HG02678 (cell line): Measurements from ENCODE around the gene CARD10.
A peak's percentile ranks its signal among the peaks of the same experiment; 100 is the strongest.
"Not testable (repeated sequence)": the region's sequence is repeated elsewhere in the genome, so short reads cannot be mapped to it uniquely, and the experiment has no call there.

Experiments
- ATAC-seq: cut with Tn5 transposase; IDR thresholded peaks from one replicate; pipeline ENCODE4 v1.9.1; 2021; ENCODE audit warnings: mild to moderate bottlenecking, moderate library complexity; ENCODE audit not compliant: unreplicated experiment

The CARD10 gene

DNA sequence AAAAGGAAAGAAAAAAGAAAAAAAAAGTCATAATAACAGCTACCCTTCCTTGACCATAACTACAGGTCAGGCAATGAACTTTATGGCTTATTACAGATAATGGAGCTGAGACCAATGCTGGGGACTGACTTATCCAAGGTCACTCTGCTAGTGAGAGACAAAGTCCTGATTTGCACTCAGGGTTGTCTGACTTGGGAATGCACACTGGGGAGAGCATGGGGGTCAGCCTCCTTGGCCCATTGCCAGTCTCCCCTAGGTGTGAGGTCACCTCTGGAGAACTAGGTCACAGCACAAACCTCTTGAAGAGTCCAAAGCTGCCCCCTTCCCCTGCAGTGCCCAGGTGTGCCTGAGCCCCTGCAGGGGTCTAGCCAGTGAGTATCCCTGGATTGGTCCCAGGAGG lies 35.8 kb upstream of the CARD10 start:
- ATAC-seq, result no peak

DNA sequence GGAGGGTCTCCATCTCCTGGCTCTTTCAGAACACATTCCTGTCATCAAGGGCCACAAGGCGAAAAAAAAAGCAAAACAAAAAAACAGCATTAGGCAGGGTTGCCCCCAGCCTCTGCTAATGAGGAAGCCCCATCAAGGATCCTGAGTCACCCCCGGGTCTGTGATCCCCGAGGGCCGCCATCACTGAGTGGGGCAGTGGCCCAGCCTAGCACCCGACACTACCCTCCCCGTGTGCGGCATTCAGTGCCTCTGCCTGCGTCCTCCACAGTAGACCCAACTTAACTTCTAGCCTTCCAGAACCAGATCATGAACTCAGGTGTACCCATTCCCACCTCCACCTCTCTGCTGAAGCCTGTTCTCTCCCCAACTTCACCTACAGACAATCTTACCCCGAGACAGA lies 34.5 kb upstream of the CARD10 start:
- no peak for ATAC-seq

DNA sequence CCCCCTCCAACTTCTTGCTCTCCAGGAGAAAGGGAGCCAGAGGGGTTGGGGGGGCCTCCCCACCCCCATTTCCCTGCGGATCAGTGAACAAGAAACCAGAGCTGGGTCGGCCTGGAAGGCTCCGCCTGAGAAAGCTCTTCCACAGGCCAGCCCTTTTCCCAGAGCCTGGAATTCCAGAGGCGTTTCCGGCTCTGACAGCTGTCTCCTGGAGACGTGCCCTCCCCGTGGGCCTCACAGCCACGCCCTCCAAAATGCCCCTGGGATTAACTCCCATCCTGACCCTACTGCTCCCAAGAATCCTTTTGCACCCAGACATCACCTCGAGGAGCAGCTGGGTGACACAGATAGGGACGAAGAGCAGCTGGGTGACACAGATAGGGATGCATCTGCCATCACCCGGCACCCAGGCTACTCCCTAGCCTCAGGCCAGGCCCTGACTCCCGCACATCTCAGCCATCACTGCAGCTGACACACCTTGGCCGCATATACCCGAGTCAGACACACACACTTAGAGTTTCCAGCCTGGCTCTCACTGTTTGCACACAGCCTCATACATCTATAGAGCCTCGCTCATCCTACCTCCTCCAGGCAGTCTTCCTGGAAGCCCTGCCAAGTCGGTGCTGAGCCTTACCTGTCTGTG lies 33.4 kb upstream of the CARD10 start:
- ATAC-seq, result no peak

DNA sequence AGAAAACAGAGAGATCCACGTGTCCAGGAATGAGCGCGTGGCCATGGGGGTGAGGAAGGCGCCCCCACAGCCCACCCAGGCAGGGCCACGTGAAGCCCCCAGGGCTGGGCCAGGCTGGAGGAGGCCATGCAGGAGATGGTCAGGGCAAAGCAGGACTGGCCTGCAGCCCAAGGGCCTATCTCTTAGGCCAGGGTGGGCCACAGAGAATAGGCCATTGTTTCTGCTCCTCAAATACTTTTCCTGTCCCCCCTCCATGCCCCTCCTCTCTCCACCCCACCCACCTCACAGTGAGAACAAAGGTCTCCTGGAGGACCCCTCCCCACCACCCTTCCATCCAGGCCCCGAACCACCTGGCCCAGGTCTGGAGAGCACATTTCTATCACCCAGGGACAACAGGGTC lies 32.8 kb upstream of the CARD10 start:
- no peak for ATAC-seq

DNA sequence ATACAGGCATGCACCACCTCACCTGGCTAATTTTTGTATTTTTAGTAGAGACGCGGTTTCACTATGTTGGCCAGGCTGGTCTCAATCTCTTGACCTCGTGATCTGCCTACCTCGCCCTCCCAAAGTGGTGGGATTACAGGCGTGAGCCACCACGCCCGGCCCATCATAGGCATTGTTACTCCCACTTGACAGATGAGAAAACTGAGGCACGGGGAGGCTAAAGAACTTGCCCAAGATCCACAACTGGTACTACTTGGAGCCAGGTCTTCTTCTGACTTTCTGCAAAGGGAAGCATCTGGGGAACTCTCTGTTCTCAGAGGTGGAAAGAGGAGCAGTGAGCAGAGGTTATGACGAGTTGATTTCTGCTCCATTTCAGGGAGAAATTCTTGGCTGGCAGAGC lies 31.7 kb upstream of the CARD10 start:
- ATAC-seq, result not testable (repeated sequence)

DNA sequence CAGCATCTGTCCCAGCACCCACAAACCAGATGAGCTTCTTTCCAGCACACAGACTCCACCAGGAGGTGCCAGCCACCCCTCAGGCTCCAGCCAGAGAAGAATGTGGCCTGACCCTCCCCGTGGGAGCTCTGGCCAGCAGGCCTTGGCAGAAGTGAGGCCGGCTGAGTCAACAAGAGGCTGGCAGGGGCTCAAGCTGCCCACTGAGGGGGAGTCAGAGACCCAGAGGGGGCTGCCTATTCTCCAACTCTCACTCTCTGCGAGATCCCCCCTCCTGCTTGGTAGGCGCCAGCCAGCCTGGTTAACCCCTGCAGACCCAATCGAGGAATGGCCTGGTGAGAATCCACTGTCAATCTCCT lies 30.5 kb upstream of the CARD10 start:
- ATAC-seq, result no peak

DNA sequence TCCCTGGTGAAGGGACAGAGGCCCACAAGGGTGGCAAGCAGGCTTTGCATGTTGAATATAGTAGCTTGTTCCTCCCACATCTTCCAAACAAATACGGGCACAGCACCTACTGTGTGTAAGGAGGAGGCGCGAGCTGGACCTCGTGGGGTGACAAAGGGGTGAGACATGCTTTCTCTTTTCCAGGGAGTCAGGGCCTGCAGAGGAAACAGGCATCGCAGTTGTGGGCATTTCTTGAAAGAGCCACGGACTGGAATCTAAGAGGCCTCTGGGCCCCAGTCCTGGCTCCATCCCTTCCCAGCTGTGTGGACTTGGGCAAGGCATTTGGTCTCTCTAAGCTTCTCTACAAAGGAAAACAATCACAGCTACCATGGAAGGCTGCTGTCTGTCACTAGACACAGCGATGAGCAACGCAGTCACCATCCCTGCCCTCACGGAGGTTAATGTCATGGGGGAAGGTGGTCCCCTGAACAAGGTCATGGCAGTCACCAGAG lies 28.1 kb upstream of the CARD10 start:
- ATAC-seq, result no peak

DNA sequence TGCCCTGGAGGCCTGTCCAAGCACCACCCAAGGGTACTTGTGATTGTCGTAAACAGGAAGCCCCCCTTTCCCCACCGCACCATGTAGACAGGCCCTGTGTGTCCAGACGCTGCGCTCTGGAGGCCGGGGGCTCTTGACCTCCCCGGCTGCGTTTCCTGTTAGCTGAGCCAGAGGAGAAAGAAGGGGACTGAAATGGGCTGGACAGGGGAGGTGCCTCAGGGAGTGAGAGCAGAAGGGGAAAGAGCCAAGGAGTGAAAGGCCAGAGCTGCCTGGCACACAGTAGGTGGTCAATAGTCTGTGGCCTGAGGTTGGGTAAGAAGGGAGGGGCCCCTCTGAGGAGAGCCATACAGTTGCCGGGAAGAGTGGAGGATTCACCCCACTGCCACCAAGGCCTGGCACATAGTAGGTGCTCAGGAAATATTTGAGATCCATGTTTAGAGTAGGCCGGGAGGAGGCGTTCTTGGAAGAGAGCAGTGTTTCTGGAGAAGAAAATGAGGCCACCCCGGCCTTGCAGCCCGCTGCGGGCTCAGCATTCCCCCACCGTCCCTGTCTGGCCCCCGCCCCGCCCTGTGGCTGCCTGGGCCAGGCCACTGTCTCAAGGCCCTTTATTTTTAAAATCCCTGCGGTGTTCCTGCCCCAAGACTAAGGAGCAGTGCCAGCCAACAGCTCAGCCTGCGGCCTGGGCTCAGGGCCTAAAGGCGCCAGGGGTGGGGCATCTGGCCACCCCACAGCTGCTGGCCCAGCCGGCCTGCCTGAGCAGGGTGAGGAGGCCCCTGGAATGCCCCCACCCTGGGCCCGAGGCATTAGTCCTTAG lies 27.4 kb upstream of the CARD10 start:
- no peak for ATAC-seq

DNA sequence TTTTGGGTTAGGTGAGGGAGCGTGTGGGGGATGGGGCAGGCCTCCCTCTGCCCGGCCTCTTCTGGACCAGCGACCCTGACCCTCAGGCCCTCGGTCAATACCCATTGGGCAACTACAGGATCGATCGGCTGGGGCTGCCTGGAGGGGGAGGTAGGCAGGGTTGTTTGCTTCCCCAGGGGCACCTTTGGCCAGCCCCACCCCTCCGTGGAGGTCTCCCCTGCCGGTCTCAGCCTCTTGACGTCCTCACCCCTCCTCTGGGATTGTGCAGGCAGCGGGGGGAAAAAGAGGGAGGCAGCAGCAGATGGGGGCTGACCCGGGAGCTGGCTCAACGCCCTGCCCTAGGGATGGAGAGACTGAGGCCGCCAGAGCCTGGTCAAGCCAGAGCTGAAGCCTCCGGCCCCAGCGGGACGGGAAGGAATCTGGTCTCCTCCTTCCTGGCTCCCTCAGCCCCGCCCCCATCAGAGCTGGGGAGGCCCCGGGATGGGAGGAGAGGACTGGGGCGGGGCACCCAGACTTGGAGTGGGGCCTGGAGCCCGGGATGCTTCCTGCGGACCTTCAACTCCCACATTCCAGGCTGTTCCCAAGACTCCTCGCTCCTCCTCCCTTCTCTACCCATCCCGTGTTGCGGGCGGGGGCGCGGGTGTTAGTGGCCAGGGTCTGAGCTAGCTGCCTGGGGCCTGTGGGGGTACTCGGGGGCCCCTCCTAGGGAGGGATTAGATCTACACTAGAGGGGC lies 26.7 kb upstream of the CARD10 start:
- ATAC-seq, result no peak

DNA sequence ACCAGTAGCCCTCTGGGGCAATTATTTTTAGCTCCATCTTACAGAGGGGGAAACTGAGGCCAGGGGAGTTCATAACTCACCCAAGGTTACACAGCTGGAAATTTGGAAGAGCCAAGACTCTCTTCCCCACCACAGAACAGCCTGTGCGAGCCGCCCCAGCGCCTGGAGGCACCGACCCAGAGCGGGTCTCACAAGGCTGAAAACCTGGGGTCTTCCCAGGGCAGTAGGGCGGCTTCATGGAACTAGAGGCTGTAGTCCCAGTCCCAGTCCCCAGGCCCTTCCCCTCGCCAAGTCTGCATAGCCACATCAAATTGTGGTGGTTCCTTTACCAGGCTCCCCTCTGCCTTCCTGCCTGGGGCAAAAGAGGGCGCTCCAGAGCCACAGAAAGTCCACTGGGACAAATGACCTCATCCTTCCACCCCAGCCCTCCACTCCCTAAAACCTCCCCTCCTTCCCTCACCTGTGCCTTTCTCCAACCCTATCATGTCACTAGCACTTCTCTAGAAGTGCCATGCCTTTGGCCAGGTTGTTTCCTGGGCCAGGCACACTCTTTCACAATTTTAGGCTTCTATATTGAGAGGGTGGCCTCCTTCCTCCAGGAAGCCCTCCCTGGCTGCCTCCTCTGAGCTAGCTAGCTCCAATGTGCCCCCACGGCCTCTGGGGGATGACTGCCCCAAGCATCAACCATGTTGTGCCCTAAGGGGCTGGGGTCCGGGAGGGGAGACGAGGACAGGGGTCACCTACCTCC lies 25.9 kb upstream of the CARD10 start:
- ATAC-seq, result no peak

DNA sequence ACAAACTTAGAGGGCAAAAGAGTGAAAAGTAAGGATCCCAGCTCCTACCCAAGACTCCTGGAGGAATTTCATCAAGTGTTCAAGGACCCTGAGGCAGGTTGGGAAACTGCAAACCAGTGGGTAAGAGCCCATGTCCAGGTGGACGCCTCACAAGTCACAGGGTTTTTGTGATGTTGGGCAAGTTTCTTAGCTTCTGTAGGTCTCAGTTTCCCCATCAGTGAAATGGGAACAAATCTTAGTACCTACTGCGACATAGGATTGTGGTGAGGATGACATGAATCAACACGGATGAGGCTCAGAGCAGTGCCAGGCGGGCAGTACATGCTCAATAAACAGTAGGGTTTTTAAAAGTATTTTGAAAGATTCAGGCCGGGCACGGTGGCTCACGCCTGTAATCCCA lies 23.7 kb upstream of the CARD10 start:
- ATAC-seq, result no peak

DNA sequence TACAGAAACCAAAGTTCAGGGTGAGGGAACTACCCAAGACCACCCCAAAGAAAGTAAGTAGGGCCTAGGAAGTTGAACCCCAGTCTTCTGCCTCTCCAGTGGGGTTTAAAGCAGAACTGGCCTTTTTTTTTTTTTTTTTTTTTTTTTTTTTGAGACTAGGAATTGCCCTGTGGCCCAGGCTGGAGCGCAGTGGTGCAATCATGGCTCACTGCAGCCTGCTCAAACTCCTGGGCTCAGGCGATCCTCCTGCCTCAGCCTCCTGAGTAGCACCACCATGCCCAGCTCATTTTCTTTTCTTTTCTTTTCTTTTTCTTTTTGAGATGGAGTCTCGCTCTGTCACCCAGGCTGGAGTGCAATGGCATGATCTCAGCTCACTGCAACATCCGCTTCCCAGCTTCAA lies 23.2 kb upstream of the CARD10 start:
- ATAC-seq, result not testable (repeated sequence)

DNA sequence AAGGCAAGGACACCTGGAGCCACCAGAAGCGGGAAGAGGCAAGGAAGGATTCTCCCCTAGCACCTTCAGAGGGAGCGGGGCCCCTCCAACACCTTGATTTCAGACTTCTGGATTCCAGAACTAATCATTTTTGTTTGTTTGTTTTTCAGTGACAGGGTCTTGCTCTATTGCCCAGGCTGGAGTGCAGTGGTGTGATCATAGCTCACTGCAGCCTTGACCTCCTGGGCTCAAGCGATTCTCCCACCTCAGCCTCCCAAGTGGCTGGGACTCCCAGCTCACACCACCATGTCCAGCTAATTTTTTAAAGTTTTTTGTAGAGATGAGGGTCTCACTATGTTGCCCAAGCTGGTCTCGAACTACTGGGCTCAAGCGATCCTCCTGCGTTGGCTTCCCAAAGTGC lies 20.6 kb upstream of the CARD10 start:
- ATAC-seq, result not testable (repeated sequence)

DNA sequence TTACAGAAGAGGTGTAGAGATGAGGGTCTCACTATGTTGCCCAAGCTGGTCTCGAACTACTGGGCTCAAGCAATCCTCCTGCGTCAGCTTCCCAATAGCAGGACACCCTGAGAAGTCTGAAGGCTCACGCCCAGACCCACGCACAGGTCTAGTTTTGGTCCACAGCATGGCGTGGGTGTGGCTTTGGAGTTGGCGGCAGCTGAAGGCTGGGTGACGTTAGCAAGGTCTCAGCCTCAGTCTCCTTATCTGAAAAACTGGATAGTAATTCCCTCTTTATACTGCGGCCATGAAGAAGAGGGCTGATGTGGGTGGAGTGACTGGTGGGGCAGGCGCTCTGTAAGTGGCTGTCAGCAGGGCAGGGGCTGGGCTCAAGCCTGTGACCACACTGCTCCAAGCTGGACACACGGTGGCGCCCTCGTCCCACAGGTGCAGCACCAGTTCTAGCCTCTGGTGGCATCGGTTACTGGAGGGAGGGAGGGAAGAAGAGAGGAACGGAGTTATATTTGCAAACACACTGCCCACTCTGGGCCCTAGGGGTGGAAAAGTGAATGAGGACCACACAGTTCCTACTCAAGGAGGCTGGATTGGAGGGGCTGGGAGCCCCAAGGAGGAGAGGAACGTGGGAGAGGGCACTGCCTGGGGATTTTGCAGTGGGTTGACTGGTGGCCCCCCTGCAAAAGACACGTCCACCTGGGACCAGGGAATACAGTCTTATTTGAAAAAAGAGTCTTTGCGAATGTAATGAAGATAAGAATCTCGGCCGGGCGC lies 19.6 kb upstream of the CARD10 start:
- peak; percentile 84 for ATAC-seq

DNA sequence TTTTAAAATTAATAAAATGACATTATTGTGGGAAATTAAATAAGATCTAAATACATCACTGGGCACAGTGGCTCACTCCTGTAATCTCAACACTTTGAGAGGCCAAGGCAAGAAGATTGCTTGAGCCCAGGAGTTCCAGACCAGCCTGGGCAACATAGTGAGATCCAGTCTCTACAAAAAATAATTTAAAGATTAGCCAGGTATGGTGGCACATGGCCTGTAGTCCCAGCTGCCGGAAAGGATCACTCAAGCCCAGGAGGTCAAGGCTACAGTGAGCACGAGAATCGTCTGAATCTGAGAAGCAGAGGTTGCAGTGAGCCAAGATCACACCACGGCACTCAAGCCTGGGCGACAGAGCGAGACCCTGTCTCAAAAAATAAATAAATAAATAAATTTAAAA lies 15.9 kb upstream of the CARD10 start:
- ATAC-seq, result no peak

DNA sequence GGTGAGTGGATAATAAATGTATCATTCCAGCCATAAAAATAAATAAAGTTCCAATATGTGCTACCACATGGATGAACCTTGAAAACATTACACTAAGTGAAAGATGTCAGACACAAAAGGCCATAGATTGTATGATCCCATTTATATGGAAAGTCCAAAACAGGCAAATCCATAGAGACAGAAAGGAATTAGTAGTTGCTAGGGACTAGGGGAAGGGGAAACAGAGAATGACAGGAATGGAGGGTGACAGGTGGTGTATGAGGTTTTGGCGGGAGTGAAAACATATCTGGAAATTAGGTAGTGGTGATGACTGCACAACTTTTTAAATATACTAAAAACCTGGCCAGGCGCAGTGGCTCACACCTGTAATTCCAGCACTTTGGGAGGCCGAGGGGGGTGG lies 15.2 kb upstream of the CARD10 start:
- no peak for ATAC-seq

DNA sequence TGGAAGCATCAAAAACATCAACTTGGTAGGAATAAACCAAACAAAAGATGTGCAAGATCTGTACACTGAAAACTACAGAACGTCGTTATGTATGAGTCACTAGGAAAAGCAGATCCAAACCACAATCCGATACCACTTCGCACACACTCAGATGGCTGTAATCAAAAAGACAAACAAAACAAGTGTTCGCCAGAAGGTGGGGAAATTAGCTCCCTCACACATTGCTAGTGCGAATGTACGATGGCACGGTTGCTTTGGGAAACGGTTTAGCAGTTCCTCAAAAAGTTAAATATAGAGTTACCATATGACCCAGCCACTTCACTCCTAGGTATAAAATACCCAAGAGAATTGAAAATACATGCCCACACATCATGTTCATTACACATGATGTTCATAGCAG lies 14.8 kb upstream of the CARD10 start:
- ATAC-seq, result no peak

DNA sequence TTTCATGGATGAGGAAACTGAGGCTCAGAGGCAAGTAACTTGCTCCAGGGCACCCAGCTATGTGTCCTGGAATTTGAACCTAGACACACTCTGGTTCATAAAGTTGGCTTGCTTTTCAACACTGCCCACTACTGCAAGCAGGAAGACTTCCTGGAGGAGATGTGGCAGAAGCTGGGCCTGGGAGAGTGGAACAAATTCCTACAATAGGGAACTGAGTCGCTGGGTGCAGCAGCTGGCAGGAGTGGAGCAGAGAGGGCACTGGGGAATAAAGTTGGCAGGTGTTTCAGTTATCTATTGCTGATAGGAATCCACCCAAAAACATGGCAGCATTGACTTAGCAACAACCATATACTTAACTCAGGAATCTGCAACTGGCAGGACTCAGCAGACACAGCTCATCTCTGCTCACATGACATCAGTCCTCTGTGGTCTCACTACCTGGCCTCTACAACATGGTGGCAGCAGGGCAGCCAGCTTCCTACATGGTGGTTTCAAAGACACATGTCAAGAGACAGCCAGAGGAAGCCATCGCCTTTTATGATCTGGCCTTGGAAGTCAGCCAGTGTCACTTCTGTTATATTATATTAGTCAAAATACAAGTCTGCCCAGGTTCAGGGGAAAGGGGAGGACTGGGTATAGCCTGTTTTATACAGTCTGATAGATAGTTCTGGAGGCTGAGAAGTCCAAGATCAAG lies 10.6 kb upstream of the CARD10 start:
- ATAC-seq, result no peak

DNA sequence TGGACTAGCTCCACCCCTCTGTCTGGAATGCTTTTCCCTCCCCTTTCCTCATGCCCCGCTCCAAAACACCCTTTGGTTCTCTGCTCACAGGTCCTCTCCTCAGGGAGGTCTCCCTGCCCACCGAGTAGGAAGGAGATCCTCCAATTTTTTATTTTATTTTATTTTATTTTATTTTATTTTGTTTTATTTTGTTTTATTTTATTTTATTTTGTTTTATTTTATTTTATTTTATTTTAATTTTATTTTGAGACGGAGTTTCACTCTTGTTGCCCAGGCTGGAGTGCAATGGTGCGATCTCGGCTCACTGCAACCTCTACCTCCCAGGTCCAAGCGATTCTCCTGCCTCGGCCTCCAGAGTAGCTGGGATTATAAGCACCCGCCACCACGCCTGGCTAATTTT lies 8.7 kb upstream of the CARD10 start:
- not testable (repeated sequence) for ATAC-seq
